RWPE2 (cell line): ENCODE data around the gene SMARCC2.

Experiments used
- ATAC-seq: fragments of 200-7000 bp; cut with Tn5 transposase; 3 replicates; pipeline ENCODE4 v1.9.1; 2021; ENCODE audit warnings: low read depth
- DNase-seq: peaks from one replicate; pipeline ENCODE4 v3.0.0-alpha.2; 2020; ENCODE audit warnings: low spot score
- H3K27ac ChIP-seq: fragments of 450-650 bp; 2 replicates; pipeline ENCODE4 v1.5.1; 2017; ENCODE audit warnings: mild to moderate bottlenecking; ENCODE audit not compliant: poor library complexity, severe bottlenecking
- H3K27me3 ChIP-seq: fragments of 250-450 bp; sonication (Bioruptor Pico); 2 replicates; pipeline ENCODE4 v1.5.1; 2021; ENCODE audit warnings: mild to moderate bottlenecking, moderate library complexity; ENCODE audit not compliant: insufficient read depth, poor library complexity, severe bottlenecking
- H3K36me3 ChIP-seq: fragments of 250-450 bp; sonication (Bioruptor Pico); 2 replicates; pipeline ENCODE4 v1.5.1; 2020; ENCODE audit warnings: low read depth, mild to moderate bottlenecking, moderate library complexity
- H3K4me1 ChIP-seq: fragments of 250-450 bp; sonication (Bioruptor Pico); 2 replicates; pipeline ENCODE4 v1.5.1; 2021; ENCODE audit warnings: mild to moderate bottlenecking, moderate library complexity; ENCODE audit not compliant: insufficient read depth, poor library complexity, severe bottlenecking
- H3K4me3 ChIP-seq: fragments of 250-450 bp; sonication (Bioruptor Pico); 2 replicates; pipeline ENCODE4 v1.5.1; 2021; ENCODE audit warnings: mild to moderate bottlenecking, moderate library complexity; ENCODE audit not compliant: severe bottlenecking
- H3K9me3 ChIP-seq: fragments of 250-450 bp; sonication (Bioruptor Pico); 2 replicates; pipeline ENCODE4 v1.5.1; 2021; ENCODE audit warnings: mild to moderate bottlenecking, moderate library complexity; ENCODE audit not compliant: severe bottlenecking
- CTCF ChIP-seq: fragments of 450-650 bp; IDR thresholded peaks from one replicate; pipeline ENCODE4 v1.5.1; 2017; ENCODE audit warnings: mild to moderate bottlenecking, moderate library complexity; ENCODE audit not compliant: poor library complexity, severe bottlenecking

SMARCC2 gene

GRCh38 chr12:56229082-56229481 lies 39.8 kb upstream of the SMARCC2 start:
- Histone ChIP-seq H3K9me3 (no peaks in the 10 kb centered on the region), H3K27ac (no peak overlapping the region), H3K27me3 (no peaks in the 10 kb centered on the region), H3K36me3 (peaks cover 10% of the 10 kb centered on the region), H3K4me3 (no peak overlapping the region), H3K4me1 (no peaks in the 10 kb centered on the region)
- DNase-seq (no peak), ATAC-seq (no peak)
- no peak for TF ChIP-seq CTCF

DNA sequence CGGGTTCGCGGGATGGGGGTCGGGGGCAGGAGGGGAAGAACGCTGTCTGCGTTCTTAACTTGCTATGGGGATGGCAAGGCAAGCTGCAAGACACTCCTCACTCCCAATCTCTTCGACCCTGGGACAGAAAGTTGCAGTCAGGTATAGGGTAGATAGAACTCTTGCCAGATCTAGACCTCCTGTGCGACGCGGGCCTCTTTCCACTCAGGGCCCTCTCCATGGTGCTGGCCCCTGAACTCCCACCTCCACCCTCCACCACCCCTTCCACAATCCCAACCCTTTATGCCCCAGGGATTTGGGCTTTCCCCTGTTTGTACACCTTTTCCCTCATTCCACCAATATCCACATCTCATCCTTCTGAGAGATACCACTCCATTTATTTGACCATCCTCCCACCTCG lies 35.7 kb upstream of the SMARCC2 start:
- Histone ChIP-seq H3K4me1 (peaks cover 3% of the 10 kb centered on the region), H3K9me3 (no peaks in the 10 kb centered on the region), H3K4me3 (peak overlapping the region; percentile 45), H3K36me3 (peaks cover 10% of the 10 kb centered on the region), H3K27ac (peak overlapping the region; percentile 18), H3K27me3 (no peaks in the 10 kb centered on the region)
- DNase-seq = no peak
- ATAC-seq = no peak
- TF ChIP-seq CTCF = no peak

DNA sequence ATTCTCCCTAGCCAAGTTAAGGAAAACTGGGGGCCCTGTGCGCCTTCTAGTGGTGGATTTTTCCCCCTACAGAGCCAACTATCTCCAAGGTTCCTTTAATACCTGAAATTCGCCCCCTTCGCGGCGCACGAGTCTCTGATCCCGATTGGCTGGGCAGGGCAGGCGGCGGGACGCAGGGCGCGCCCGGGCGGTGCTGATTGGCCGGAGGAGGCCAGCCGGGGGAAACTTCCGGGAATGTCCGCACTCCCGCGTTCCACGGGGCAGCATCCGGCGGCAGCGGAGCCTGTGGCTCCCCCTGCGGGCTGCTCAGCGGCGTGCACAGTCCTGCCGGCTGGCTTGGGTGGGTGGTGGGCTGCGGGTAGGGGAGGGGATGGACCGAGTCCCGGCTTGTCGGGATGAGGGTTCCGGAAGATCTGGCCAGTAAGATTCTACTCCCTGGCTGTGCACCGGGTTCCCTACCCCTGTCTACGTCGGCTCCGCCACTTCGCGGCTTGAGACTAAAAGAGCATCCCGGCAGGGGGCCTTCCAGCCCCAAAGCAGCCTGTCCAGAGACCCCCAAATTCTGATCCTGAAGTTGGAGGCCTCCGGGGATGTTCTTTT lies 34.9 kb upstream of the SMARCC2 start, which contains the start of gene NABP2:
NABP2 (plus strand) TSS at position 241 of the 600 bp plus-strand sequence. CDS start 515 bp downstream, outside the sequence.
- Histone ChIP-seq H3K36me3 (peaks cover 10% of the 10 kb centered on the region), H3K4me3 (peak within 1 kb of the TSS; percentile 45), H3K4me1 (peaks cover 3% of the 10 kb centered on the region), H3K27me3 (no peaks in the 10 kb centered on the region), H3K27ac (peak within 1 kb of the TSS; percentile 18), H3K9me3 (no peaks in the 10 kb centered on the region)
- ATAC-seq = peak; percentile 86
- TF ChIP-seq CTCF = peak; percentile 99
- DNase-seq = peak; percentile 97

DNA sequence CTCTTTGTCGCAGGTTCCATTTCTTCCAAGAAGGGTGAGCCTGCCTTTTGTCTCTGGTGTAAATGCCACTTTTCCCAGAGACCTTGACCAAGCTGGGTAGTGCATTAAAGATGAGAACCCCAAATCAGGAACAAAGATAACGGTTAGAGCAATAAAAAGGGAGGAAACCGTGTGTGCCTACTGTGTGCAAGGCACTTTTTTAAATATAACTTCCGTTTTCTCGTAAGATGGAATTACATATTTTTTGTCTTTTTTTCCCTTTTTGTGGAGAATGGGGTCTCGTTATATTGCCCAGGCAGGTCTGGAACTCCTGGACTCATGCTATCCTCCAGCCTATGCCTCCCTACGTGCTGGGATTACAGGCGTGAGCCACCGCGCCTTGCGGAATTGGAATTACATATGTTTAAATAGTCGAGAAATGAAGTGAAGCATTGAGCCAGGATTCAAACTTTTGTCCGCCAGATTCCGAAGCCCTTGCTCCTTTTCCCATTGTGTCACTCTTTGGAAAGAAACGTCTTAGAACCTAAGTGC lies 34.4 kb upstream of the SMARCC2 start:
- peak overlapping the region; percentile 3 for H3K27ac ChIP-seq
- H3K4me3 ChIP-seq = peak overlapping the region; percentile 45

More for the DNA sequence above, 34.4 kb upstream of the SMARCC2 start:
- Histone ChIP-seq H3K27me3 (no peaks in the 10 kb centered on the region), H3K9me3 (no peaks in the 10 kb centered on the region), H3K4me1 (peaks cover 3% of the 10 kb centered on the region), H3K36me3 (peaks cover 10% of the 10 kb centered on the region)
- DNase-seq (no peak), ATAC-seq (no peak)
- TF ChIP-seq CTCF = no peak
